ENCODE data around the gene MRPL3.

Gene MRPL3

DNA sequence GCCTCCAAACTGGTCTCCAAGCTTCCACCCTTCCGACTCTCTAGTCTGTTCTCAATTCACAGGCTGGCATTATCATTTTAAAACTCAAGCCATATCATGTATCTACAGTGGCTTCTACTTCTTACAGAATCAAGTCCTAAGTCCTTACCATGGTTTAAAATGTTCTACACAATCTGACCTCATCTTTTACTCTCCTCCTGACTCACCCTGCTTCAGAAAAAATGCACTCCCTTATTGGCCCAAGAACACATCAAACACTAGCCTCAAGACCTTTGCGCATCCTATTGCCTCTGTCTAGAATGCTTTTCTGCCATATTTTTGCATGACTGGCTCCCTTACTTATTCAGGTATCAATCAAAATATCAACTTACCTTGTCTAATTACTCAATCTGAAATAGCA lies 11.0 kb downstream of the MRPL3 start:
- DNase-seq = peak; percentile 22

- DNase-seq = peak; percentile 22
These were observed 11.7 kb downstream of the MRPL3 start for GRCh38 chr3:131491084-131491483.

- peak; percentile 57 for DNase-seq
These were observed 16.2 kb downstream of the MRPL3 start for GRCh38 chr3:131486545-131486944.

- no peak for DNase-seq
These were observed 17.7 kb downstream of the MRPL3 start for GRCh38 chr3:131485119-131485518.

GRCh38 chr3:131484496-131485111 lies 18.2 kb downstream of the MRPL3 start:
- DNase-seq = no peak

DNA sequence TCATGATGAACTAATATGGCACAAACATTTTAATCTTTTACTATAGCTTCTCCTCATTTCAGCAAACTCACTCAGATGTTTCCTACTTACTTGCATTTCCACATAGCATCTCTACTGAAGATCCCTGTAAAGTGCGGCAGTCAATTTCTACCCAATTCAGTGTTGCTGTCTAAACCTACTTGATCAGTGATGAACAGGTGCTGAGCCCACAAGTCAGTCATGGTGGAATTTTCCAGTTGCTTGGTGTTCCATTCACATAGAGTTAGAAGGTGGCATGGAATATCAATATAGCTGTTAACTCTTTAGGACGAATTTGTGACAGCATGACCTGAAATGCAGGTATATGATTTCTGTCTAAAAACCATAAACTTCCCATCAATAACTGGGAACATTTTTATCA lies 22.7 kb downstream of the MRPL3 start:
- DNase-seq = no peak

DNA sequence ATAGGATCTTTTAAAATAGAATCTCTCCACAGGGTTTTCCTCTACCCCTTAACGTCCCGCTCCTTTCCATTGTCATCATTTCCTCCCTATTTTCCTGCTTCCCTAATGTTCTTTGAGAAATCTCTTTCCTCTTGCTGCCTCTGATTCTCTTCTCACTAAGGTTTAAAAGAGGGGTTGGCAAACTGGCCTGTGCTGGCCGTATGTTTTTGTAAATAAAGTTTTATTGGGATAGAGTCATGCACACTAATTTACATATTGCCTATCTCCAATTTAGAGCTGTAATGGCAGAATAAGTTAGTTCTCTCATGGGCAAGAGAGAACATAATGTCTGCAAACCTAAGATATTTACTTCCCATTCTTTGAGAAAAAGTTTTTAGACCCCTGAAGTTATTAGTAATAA lies 25.0 kb downstream of the MRPL3 start:
- no peak for DNase-seq

- no peak for DNase-seq
These were observed 28.7 kb downstream of the MRPL3 start for GRCh38 chr3:131474115-131474514.

GRCh38 chr3:131470377-131470776 lies 32.4 kb downstream of the MRPL3 start:
- peak; percentile 7 for DNase-seq

GRCh38 chr3:131458653-131459052 lies 44.1 kb downstream of the MRPL3 start:
- no peak for DNase-seq

GRCh38 chr3:131457220-131457619 lies 45.6 kb downstream of the MRPL3 start:
- DNase-seq = no peak

- DNase-seq = no peak
These were observed 48.3 kb downstream of the MRPL3 start for GRCh38 chr3:131454501-131454900.

DNA sequence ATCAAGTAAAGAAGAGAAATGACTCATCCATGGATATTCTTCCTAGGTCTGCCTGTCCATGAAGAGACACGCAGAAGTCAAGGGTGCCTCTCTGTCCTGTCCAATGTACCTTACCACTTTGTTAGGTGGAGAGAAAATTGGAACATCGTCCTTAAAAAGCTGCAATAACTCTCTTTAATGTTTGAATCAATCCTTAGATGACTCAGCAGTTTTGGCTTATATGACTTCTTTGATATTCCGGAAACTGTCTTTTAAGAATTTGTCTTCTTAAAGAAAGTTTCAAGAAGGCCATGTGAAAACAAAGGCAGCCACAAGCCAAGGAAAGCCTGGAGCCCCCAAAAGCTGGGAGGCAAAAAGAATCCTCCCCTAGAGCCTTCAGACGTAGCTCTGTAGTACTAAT lies 49.2 kb downstream of the MRPL3 start:
- DNase-seq = no peak

- DNase-seq = no peak
These were observed 55.4 kb downstream of the MRPL3 start for GRCh38 chr3:131447349-131447748.

DNA sequence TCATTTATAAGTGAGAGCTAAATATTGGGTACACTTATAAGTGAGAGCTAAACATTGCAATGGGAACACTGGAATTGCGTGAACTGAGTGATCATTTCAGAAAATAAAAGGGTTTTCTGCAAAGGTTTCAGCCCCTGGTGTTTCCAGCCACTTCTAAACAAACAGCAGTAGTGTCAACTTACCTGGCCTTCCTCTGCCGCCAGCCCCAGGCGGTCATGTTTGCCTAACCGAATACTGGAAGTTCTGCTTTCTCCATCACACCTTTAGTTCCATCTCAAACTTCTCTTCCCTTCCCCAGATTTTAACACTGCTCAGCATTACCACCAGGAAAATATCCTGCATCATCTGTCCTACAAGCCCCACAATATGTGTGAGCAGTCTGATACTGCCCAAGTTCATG lies 58.6 kb downstream of the MRPL3 start:
- no peak for DNase-seq

GRCh38 chr3:131439084-131439483 lies 63.7 kb downstream of the MRPL3 start:
- DNase-seq = no peak

DNA sequence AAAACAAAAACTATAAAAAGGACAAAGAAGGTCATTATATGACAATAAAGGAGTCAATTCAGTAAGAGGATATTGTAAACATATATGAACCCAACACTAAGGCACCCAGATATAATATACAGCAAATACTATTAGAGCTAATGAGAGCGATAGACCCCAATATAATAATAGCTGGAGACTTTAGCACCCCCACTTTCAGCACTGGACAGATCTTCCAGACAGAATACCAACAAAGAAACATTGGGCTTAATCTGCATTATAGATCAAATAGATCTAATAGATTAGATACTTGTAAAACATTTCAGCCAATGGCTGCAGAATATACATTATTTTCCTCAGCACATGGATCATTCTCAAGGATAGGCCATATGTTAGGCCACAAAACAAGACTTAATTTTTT lies 67.8 kb downstream of the MRPL3 start:
- DNase-seq = no peak

GRCh38 chr3:131432441-131432840 lies 70.3 kb downstream of the MRPL3 start:
- DNase-seq = no peak

DNA sequence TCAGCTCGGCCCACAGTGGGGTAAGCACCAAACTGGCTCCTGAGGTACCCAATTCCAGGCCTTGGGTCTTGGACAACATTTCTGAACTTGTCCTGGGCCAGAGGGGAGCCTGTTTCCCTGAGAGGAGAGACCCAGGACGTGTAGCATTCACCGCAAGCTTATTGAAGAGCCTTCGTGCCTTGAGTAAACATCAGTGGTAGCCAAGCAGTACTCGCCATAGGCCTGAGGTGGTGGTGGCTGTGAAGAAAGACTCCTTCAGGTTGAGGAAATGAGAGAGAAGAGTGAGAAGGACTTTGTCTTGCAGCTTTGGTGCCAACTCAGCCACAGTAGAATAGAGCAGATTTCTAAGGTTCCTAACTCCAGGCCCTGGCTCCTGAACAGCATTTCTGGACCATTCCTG lies 71.0 kb downstream of the MRPL3 start:
- no peak for DNase-seq

GRCh38 chr3:131427226-131427625 lies 75.5 kb downstream of the MRPL3 start:
- no peak for DNase-seq

DNA sequence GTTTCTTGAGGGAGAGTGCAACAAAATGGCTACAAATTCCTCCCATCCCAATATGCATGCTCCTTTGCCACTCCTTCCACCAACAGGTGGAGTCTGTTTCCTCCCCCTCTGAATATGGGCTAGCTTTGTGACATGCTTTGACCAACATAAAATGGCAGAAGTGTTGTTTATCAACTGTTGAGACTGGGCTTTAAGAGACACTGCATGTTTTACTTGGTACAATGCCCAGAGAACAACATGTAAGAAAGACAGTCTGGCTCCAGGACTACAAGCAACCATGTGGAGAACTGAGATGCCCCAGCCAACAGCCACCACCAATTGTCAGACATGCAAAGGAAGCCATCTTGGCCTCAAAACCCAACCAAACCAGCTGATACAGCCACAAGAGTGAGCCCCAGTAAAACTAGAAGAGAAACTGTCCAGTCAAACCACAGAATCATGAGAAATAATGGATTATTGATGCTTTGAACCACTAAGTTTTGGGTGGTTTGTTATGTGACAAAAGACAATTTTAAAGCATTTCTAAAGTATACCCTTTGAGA lies 80.7 kb downstream of the MRPL3 start:
- DNase-seq = no peak

DNA sequence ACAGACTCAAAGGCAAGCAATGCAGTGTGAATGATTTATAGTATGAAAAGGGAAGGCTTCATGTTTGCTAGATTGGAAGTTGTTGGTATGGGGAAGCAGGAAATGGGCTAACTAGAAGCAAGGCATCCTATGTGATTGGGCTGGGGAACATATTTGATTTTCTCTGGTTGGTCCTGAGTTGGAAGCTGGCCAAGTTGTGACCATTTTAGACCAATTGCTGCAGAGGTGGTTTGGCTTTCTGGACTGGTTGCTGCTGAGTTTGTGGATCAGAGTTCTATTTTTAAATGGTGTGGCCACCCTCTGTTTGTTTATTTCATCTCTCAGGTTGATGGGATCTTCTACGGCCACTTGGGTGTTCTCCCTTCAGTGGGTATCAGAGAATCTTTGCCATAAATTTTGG lies 81.5 kb downstream of the MRPL3 start:
- DNase-seq = no peak

DNA sequence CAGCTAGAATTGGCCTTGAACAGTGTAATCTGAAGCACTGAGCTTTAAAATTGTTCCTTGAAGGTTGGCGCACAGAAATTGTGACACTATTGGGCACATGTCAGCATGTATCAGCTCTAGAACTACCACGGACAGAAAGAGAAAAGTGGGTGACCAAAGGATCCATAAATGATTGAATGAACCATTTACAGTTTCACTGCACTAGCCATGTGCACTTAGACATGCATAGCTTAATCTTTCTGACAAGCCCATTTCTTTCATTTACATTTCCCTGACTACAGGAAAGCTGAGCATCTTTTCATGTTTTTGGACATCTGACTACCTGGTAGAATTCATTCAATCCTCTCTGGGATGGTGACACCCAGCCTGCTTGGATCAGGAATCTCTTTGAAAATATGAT lies 85.0 kb downstream of the MRPL3 start:
- no peak for DNase-seq
